Astrocyte of the cerebellum (primary cell): ENCODE data around the gene PRKCE.

ENCODE experiments used
- DNase-seq: peaks from one replicate; pipeline ENCODE4 v3.0.0-alpha.2; 2011; ENCODE audit warnings: low read depth
- H3K4me3 ChIP-seq: 2 replicates; pipeline ENCODE4 v1.5.1; 2011; ENCODE audit warnings: mild to moderate bottlenecking, low read depth, low read length, moderate library complexity
- in situ Hi-C: cut with HindIII; loops from 2 replicates; pipeline ENCODE4 v1.10.0; 2017; ENCODE audit warnings: low sequenced_read_pairs
- TF ChIP-seq, protein P1 (sequence below): IDR thresholded peaks from 2 replicates; pipeline ENCODE4 v1.5.1; 2012; ENCODE audit warnings: low read length, low read depth, moderate library complexity, mild to moderate bottlenecking; ENCODE audit errors: missing control alignments

Gene PRKCE

DNA sequence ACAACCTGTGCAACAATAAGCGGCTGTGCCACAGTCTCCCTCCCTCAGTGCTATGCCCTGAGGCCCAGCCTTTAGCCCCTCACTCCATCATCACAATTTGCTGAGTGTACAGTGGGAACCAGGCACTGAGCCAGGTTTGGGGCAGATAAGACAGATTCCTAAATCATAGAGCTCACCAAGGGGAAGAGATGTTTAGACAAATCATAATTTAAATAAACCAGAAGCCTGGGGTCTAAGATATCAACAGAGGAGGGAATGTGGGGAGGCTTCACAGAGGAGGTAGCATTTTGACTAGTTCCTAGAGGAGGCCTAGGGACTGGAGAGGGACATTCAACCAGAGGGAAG is 506.5 kb downstream of the PRKCE start:
- DNase-seq, result no peak
- in situ Hi-C loops, result no loop called here
- H3K4me3 ChIP-seq, result no peak overlapping the region
- TF ChIP-seq, protein P1, sequence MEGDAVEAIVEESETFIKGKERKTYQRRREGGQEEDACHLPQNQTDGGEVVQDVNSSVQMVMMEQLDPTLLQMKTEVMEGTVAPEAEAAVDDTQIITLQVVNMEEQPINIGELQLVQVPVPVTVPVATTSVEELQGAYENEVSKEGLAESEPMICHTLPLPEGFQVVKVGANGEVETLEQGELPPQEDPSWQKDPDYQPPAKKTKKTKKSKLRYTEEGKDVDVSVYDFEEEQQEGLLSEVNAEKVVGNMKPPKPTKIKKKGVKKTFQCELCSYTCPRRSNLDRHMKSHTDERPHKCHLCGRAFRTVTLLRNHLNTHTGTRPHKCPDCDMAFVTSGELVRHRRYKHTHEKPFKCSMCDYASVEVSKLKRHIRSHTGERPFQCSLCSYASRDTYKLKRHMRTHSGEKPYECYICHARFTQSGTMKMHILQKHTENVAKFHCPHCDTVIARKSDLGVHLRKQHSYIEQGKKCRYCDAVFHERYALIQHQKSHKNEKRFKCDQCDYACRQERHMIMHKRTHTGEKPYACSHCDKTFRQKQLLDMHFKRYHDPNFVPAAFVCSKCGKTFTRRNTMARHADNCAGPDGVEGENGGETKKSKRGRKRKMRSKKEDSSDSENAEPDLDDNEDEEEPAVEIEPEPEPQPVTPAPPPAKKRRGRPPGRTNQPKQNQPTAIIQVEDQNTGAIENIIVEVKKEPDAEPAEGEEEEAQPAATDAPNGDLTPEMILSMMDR, result no peak

DNA sequence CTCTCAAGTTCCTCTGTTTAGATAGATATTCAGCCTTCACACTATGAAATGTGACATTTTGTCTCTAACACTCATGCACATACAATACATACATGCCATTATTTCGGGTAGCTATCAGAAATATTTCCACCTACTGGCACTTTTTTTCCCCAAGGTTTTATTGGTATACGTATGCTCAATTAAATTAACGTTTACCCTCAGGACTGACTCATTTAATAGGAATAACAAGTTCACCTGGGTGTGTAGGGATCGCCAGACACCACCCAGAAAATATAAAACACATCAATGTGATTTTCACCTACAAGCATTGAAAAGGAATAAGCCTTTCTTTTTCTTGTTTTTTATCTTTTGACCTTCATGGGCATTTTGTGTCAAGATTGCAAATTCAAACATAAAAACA is 507.2 kb downstream of the PRKCE start:
- no peak for DNase-seq
- in situ Hi-C loops, result no loop called here

DNA sequence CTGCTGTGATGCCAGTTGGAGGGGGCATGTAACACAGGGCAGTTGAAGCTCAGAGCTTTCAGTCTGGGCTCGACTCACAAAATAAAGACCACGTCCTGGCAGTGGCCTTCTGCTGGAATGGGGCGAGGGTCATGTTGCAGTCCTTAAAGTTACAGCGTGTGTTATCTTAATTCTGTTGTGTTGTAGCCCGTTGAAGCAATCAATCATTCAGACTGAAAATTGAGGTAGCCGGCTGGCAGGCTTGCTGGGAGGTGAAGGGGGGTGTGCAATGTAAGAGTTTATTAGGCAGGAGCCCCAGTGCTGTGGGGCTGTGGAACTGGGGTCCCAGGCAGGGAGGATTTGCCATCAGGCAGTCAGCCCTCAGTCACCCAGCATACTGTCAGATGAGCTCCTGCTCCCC is 508.9 kb downstream of the PRKCE start:
- TF ChIP-seq, protein P1, result no peak
- in situ Hi-C loops, result no loop called here
- H3K4me3 ChIP-seq, result no peak overlapping the region
- no peak for DNase-seq

More for the DNA sequence above, 507.2 kb downstream of the PRKCE start:
- no peak overlapping the region for H3K4me3 ChIP-seq
- TF ChIP-seq, protein P1, result no peak

DNA sequence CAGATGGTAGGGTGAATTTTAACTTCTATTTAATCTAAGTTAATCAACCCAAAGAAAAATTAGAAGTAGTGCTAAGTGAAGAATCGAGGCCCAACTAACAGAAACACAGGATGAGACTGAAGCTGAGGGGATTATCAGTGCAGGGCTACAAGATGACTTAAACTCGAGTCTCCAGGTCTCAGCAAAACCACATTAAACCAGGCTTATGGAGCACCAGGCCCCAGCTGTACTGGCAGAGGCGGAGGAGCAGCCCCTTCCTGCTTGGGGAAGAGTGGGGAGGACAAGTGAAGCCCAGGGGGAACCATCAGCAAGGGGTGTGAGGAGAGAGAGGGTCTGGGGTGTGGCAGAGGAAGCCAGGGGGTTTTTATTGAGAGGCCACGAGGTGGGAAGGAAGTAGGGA is 509.8 kb downstream of the PRKCE start:
- in situ Hi-C loops, result no loop called here
- DNase-seq, result no peak
- no peak overlapping the region for H3K4me3 ChIP-seq
- TF ChIP-seq, protein P1, result no peak

DNA sequence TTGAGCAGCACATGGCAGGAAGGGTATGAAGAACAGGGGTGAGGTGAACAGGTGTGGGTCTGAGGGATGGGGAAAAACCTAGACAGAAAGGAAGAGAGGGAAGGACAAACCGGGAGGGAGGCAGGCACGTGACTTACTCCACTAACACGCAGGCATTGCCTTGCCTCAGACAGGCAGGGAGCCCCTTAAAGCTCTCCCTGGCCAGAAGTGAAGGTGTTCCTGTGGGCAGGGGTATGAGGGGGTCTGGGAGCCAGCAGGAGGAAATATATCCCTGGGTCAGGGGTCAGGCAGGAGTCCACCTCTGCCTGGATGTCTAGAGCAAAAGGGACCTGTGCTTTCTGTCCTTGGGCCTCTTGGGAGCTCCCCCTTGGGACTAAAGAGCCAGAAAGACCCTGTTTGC is 510.4 kb downstream of the PRKCE start:
- in situ Hi-C loops, result no loop called here
- H3K4me3 ChIP-seq, result no peak overlapping the region
- no peak for DNase-seq
- TF ChIP-seq, protein P1, result no peak

DNA sequence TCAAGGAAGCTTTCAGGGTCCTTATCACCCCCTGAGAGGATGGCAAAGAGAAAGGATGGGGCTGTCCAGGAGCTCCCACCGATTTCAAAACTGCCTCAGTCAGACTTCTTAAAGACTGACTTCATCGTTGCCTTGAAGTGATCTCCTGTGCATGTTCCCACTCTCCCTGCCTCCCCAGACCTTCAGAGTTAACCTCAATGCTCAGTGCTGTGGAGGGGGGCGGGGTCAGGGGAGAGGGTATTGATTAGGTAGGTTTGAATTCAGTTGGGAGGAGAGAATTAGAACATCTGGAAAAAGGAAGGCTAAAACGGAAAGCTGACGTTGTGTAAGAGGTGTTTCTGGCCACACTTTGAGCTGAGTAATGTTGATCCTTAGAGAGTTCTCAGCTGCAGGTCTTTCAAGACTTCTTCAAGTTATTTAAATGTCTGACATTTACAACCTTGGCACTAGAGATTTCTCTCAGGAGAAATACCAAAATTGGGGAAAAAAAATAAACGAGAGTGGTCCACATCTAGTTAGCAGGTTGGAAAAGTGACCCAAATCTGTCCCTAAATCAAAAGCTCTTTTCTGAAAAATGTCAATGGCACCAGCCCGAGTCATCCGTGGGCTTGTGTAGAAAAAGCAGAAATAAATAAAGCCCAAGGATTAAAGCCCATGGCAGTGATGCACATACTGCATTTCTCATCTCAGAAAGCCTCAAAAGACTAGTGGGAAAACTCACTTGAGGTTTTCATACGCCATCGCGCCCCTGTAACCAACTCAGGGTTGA is 511.0 kb downstream of the PRKCE start:
- no peak overlapping the region for H3K4me3 ChIP-seq
- DNase-seq, result no peak
- in situ Hi-C loops, result no loop called here
- TF ChIP-seq, protein P1, result no peak

DNA sequence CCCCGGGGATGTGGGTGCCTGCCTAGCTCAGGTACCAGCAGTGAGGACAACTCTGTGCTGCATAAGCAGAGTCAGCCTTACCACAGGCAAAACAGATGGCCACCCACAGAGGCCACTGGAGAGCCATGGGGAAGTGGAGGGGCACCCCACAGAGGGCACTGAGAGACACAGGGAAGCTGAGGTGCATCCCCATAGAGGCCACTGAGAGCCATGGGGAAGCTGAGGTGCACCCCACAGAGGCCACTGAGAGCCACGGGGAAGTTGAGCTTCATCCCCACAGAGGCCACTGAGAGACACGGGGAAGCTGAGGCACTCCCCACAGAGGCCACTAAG is 511.6 kb downstream of the PRKCE start:
- DNase-seq, result no peak
- TF ChIP-seq, protein P1, result no peak
- in situ Hi-C loops, result no loop called here

More for the DNA sequence above, 511.6 kb downstream of the PRKCE start:
- H3K4me3 ChIP-seq, result no peak overlapping the region
